K562 (cell line): ENCODE data around the gene PARP11.

Source experiments
- CTCF ChIP-seq, 3 experiments: IDR thresholded peaks in 2 of 3; conservative IDR thresholded peaks in 1 of 3; 2 replicates each; pipeline ENCODE4 v1.5.1; 2011 to 2012; ENCODE audit warnings: low read length in 3 of 3, mild to moderate bottlenecking in 3 of 3, control low read depth in 2 of 3, improper control_type of control experiment in 1 of 3, inconsistent platforms in 1 of 3, low read depth in 1 of 3, mixed read lengths in 1 of 3, moderate library complexity in 1 of 3; ENCODE audit not compliant: insufficient read depth in 2 of 3
- HNRNPK ChIP-seq: fragments of 200-400 bp; formaldehyde crosslinking; IDR thresholded peaks from one replicate; pipeline ENCODE4 v1.6.1; 2018; ENCODE audit warnings: mild to moderate bottlenecking, low read depth, low read length; ENCODE audit not compliant: poor library complexity, severe bottlenecking
- PBX2 ChIP-seq, 2 experiments: IDR thresholded peaks in 1 of 2; conservative IDR thresholded peaks in 1 of 2; 2 replicates each; pipeline ENCODE4 v1.6.1; 2016; ENCODE audit warnings: low read depth in 2 of 2, mild to moderate bottlenecking in 1 of 2, missing compliant biosample characterization in 1 of 2, missing genetic modification characterization in 1 of 2, moderate library complexity in 1 of 2
- STAG1 ChIP-seq: sonication (generic); formaldehyde crosslinking; IDR thresholded peaks from 2 replicates; pipeline ENCODE4 v1.5.0; 2020; ENCODE audit warnings: missing genetic modification reagents, borderline replicate concordance
- ZBTB1 ChIP-seq: sonication (generic); formaldehyde crosslinking; IDR thresholded peaks from 2 replicates; pipeline ENCODE4 v1.8.1; 2023; ENCODE audit warnings: missing genetic modification reagents, low read depth, mild to moderate bottlenecking, borderline replicate concordance
- ZNF384 ChIP-seq: IDR thresholded peaks from 2 replicates; pipeline ENCODE4 v1.6.1; 2012; ENCODE audit warnings: low read depth, low read length, improper control_type of control experiment

DNA sequence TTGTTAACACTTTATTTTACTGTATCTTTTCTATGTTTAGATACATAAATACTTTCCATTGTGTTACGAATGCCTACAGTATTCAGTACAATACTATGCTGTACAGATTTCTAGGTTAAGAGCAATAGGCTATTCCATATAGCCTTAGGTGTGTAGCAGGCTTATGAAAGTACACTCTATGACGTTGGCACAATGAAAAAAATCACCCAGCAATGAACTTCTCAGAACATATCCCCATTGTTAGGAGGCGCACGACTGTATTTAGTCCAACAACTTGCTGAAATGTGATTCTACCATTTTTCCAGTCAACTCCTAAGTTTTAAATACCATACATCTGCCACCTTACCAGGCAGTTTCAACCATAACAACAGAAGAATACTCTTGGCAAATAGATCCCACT is 1.8 kb downstream of the PARP11 start:
- TF ChIP-seq ZBTB1 (CRISPR knock-in tag) (no peak), PBX2 (CRISPR knock-in tag; IDR thresholded peaks at IDR 0.05; ENCODE audit: low read depth) (no peak), PBX2 (tag; conservative IDR thresholded peaks at IDR 0.05; ENCODE audit: low read depth) (no peak), HNRNPK (no peak), CTCF (IDR thresholded peaks at IDR 0.05 in 2 of 3, conservative IDR thresholded peaks at IDR 0.05 in 1 of 3; ENCODE audit: insufficient read depth in 2 of 3, low read depth in 1 of 3, low read length in 3 of 3) (no peak), ZNF384 (no peak), STAG1 (CRISPR knock-in tag) (no peak)
